D341Med (cell line): ENCODE results near the gene PNPLA2.

Experiments used
- DNase-seq: peaks from one replicate; pipeline ENCODE4 v3.0.0; 2012; ENCODE audit warnings: low spot score

Gene PNPLA2

GRCh38 chr11:819129-819931 is 616 bp downstream of the PNPLA2 start:
- DNase-seq: peak; percentile 94

GRCh38 chr11:819943-820649 is 1.4 kb downstream of the PNPLA2 start:
- DNase-seq: peak; percentile 87

GRCh38 chr11:820655-821511 is 2.2 kb downstream of the PNPLA2 start:
- DNase-seq: no peak

- DNase-seq: no peak
Observed at GRCh38 chr11:821512-822371, 3.0 kb downstream of the PNPLA2 start.

GRCh38 chr11:823441-824291 is 5.0 kb downstream of the PNPLA2 start:
- DNase-seq: no peak

- no peak for DNase-seq
Observed at GRCh38 chr11:824292-824880, 5.7 kb downstream of the PNPLA2 start.

- no peak for DNase-seq
Observed at GRCh38 chr11:824942-825341, 6.2 kb downstream of the PNPLA2 start.

- no peak for DNase-seq
Observed at GRCh38 chr11:825366-826226, 6.9 kb downstream of the PNPLA2 start.

- no peak for DNase-seq
Observed at GRCh38 chr11:826227-826621, 7.5 kb downstream of the PNPLA2 start.

- DNase-seq: no peak
Observed at GRCh38 chr11:826836-827145, 8.1 kb downstream of the PNPLA2 start.

- DNase-seq: no peak
Observed at GRCh38 chr11:827146-827896, 8.6 kb downstream of the PNPLA2 start.

GRCh38 chr11:827897-828192 is 9.1 kb downstream of the PNPLA2 start, which contains the start of gene CRACR2B:
TSS of gene CRACR2B (plus strand) at chr11:827919. CDS start at chr11:828608, 689 bp downstream.
- no peak for DNase-seq

GRCh38 chr11:828506-829175 is 9.9 kb downstream of the PNPLA2 start:
- no peak for DNase-seq

GRCh38 chr11:829176-829846 is 10.6 kb downstream of the PNPLA2 start:
- no peak for DNase-seq

GRCh38 chr11:829847-830294 is 11.2 kb downstream of the PNPLA2 start:
- no peak for DNase-seq

GRCh38 chr11:830295-831117 is 11.8 kb downstream of the PNPLA2 start:
- DNase-seq: peak; percentile 92
